SK-N-SH (cell line): ENCODE data around the gene TIGAR.

Experiments
- CTCF ChIP-seq: fragments of 200-600 bp; sonication (generic); IDR thresholded peaks from 2 replicates; pipeline ENCODE4 v1.6.1; 2017; ENCODE audit warnings: antibody characterized with exemption, mild to moderate bottlenecking, moderate library complexity
- EP300 ChIP-seq, 2 experiments: IDR thresholded peaks; 2 replicates each; pipeline versions ENCODE4 v1.4.0 to v1.6.1; 2012; ENCODE audit warnings: borderline replicate concordance in 1 of 2, low read depth in 1 of 2, low read length in 1 of 2
- EZH2phosphoT487 ChIP-seq: fragments of 200-600 bp; sonication (generic); IDR thresholded peaks from 2 replicates; pipeline ENCODE4 v1.6.1; 2017; ENCODE audit warnings: low read depth, mixed run types, mild to moderate bottlenecking, antibody characterized with exemption, moderate library complexity, borderline replicate concordance
- JUND ChIP-seq: IDR thresholded peaks from 2 replicates; pipeline ENCODE4 v1.4.0; 2012
- MXI1 ChIP-seq: IDR thresholded peaks from 2 replicates; pipeline ENCODE4 v1.6.1; 2012; ENCODE audit warnings: mild to moderate bottlenecking, low read depth, low read length, improper control_type of control experiment
- NRF1 ChIP-seq: IDR thresholded peaks from 2 replicates; pipeline ENCODE4 v1.6.1; 2012; ENCODE audit warnings: low read depth, mild to moderate bottlenecking, low read length
- POLR2AphosphoS5 ChIP-seq: IDR thresholded peaks from 2 replicates; pipeline ENCODE4 v1.6.1; 2012; ENCODE audit warnings: low read depth, low read length
- RAD21 ChIP-seq: IDR thresholded peaks from 2 replicates; pipeline ENCODE4 v1.6.1; 2012; ENCODE audit warnings: mild to moderate bottlenecking, low read length
- RCOR1 ChIP-seq: fragments of 150-350 bp; IDR thresholded peaks from 2 replicates; pipeline ENCODE4 v1.6.1; 2017; ENCODE audit warnings: antibody characterized with exemption, low read length
- REST ChIP-seq: IDR thresholded peaks from 2 replicates; pipeline ENCODE4 v1.6.1; 2012; ENCODE audit warnings: mild to moderate bottlenecking, low read depth, low read length, moderate library complexity
- RFX5 ChIP-seq: IDR thresholded peaks from 2 replicates; pipeline ENCODE4 v1.6.1; 2012; ENCODE audit warnings: mild to moderate bottlenecking, improper control_type of control experiment, low read length
- TEAD4 ChIP-seq: IDR thresholded peaks from 2 replicates; pipeline ENCODE4 v1.4.0; 2012; ENCODE audit warnings: mild to moderate bottlenecking, borderline replicate concordance; ENCODE audit not compliant: insufficient read depth
- YY1 ChIP-seq: IDR thresholded peaks from 2 replicates; pipeline ENCODE4 v1.4.0; 2012; ENCODE audit warnings: low read depth, mild to moderate bottlenecking

GRCh38 chr12:4324366-4324765 is 3.4 kb downstream of the TIGAR start:
- TF ChIP-seq CTCF (no peak), REST (no peak), EP300 (IDR thresholded peaks at IDR 0.05; ENCODE audit: borderline replicate concordance in 1 of 2, low read depth in 1 of 2, low read length in 1 of 2) (no peak), MXI1 (no peak), RCOR1 (no peak), EZH2phosphoT487 (no peak), POLR2AphosphoS5 (no peak), YY1 (no peak), RFX5 (no peak), JUND (no peak), TEAD4 (no peak), NRF1 (no peak), RAD21 (no peak)
